Esophagus squamous epithelium (tissue), 5 donors: Measurements from ENCODE around the gene FNDC8. TPM values are rescaled to one million over a fixed set of nuclear protein-coding genes. Genes with fewer than 3 reads are reported as not detected.
"Not testable (repeated sequence)": the region's sequence is repeated elsewhere in the genome, so short reads cannot be mapped to it uniquely, and the experiment has no call there.

Experiments
- DNase-seq: peaks from one replicate; lab custom pipeline; 2025; lab: John Stamatoyannopoulos, UW
- H3K27ac ChIP-seq, 4 donors: fragments of 200-600 bp; sonication (generic); one replicate each; pipeline ENCODE4 v1.5.1; 2016 to 2019; ENCODE audit warnings: mild to moderate bottlenecking in 1 of 4
- H3K27me3 ChIP-seq, 4 donors: fragments of 200-600 bp; sonication (generic); 1 replicate in 3 of 4; 2 replicates in 1 of 4; pipeline versions ENCODE4 v1.5.1 to v1.6.0; 2017 to 2021; ENCODE audit warnings: antibody characterized with exemption in 1 of 4
- H3K36me3 ChIP-seq, 3 donors: fragments of 200-600 bp; sonication (generic); one replicate each; pipeline ENCODE4 v1.5.1; 2016 to 2019
- H3K4me1 ChIP-seq, 3 donors: fragments of 200-600 bp; sonication (generic); one replicate each; pipeline ENCODE4 v1.5.1; 2017 to 2019
- H3K4me3 ChIP-seq, 4 donors: fragments of 200-600 bp; sonication (generic); 1 replicate in 3 of 4; 2 replicates in 1 of 4; pipeline ENCODE4 v1.5.1; 2016 to 2019; ENCODE audit warnings: mild to moderate bottlenecking in 2 of 4, moderate library complexity in 1 of 4
- H3K9me3 ChIP-seq, 3 donors: fragments of 200-600 bp; sonication (generic); one replicate each; pipeline ENCODE4 v1.5.1; 2016 to 2019
- POLR2A ChIP-seq, 4 donors: fragments of 450-650 bp; IDR thresholded peaks; one replicate each; pipeline ENCODE4 v1.6.1; 2017; ENCODE audit warnings: antibody characterized with exemption in 4 of 4, mild to moderate bottlenecking in 4 of 4, moderate library complexity in 3 of 4
- WGBS, 2 donors: methylation state at CpG; one replicate each; pipeline ENCODE4 v1.1.5; 2018; 5-methylcytosine and 5-hydroxymethylcytosine counted together
- intact Hi-C: fragments of 100-400 bp; cut with DNase I; formaldehyde crosslinking; loops from one replicate; pipeline ENCODE4 v1.15.0; 2022
- total RNA-seq, 4 donors: library from RNA; depleted of rRNA; stranded (reverse); fragments of >200 nt; gene quantifications; one replicate each; pipeline ENCODE4 v1.1.0, GENCODE V29; 2016
- TF ChIP-seq, protein P1 (sequence below), 6 experiments: fragments of 450-650 bp in 4 of 6; fragments of 200-600 bp in 2 of 6; sonication (generic) in 2 of 6; IDR thresholded peaks; one replicate each; pipeline ENCODE4 v1.5.1; 2016 to 2019; ENCODE audit warnings: antibody characterized with exemption in 6 of 6, mild to moderate bottlenecking in 4 of 6, moderate library complexity in 4 of 6
- donor health status: DM: yes; HTN: yes; CAD: no.

Gene FNDC8
- total RNA-seq, 4 donors from 2014 or later: not detected

DNA sequence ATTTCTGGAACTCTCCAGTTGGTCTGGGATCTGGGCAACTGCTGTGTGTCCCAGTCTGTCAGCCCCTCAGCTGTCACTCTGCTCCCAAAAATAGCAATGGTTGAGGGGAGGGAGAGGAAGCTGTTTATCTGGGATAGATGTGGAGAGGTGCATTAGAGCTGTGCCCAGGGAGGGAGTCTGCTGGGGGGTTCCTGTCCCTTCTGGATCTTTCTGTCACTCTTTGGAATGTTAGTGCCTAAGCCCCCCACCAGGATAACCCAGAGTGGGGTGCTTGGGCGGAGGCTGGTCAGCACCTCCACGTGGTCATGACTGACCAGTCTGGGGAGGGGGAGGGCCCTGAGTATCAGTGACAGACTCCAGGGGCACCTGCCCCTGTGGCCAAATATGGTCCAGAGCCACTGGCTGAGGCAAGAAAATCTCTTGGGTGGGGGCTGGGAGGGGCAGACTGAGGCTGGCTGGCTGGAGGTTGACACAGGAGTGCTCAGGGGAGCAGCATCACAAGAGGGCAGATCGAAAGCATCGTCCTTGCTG is 26.0 kb downstream of the FNDC8 start, which contains the start of gene UNC45B:
Gene UNC45B, plus strand, starts transcription at position 443 of the 531 bp plus-strand sequence. CDS start 447 bp downstream, outside the sequence.
- no peak within 1 kb of the TSS for H3K27ac ChIP-seq
- no peaks in the 10 kb centered on the region for H3K9me3 ChIP-seq
- TF ChIP-seq, protein P1, sequence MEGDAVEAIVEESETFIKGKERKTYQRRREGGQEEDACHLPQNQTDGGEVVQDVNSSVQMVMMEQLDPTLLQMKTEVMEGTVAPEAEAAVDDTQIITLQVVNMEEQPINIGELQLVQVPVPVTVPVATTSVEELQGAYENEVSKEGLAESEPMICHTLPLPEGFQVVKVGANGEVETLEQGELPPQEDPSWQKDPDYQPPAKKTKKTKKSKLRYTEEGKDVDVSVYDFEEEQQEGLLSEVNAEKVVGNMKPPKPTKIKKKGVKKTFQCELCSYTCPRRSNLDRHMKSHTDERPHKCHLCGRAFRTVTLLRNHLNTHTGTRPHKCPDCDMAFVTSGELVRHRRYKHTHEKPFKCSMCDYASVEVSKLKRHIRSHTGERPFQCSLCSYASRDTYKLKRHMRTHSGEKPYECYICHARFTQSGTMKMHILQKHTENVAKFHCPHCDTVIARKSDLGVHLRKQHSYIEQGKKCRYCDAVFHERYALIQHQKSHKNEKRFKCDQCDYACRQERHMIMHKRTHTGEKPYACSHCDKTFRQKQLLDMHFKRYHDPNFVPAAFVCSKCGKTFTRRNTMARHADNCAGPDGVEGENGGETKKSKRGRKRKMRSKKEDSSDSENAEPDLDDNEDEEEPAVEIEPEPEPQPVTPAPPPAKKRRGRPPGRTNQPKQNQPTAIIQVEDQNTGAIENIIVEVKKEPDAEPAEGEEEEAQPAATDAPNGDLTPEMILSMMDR (IDR thresholded peaks at IDR 0.05): no peak
- TF ChIP-seq POLR2A (IDR thresholded peaks at IDR 0.05): no peak
- H3K4me1 ChIP-seq: peaks cover 0 to 2% (median 0%) of the 10 kb centered on the region in 3 donors
- H3K4me3 ChIP-seq: no peak within 1 kb of the TSS
- 73 to 100% methylated on average over 2 to 3 of the region's 4 CpGs for WGBS, 2 donors
- no peaks in the 10 kb centered on the region for H3K36me3 ChIP-seq
- H3K27me3 ChIP-seq: no peaks in the 10 kb centered on the region
- no peak for DNase-seq
- intact Hi-C loops: loop anchor here (10.0 kb wide), 1 partner anchor 67 kb away; no protein-coding TSS in a partner anchor

DNA sequence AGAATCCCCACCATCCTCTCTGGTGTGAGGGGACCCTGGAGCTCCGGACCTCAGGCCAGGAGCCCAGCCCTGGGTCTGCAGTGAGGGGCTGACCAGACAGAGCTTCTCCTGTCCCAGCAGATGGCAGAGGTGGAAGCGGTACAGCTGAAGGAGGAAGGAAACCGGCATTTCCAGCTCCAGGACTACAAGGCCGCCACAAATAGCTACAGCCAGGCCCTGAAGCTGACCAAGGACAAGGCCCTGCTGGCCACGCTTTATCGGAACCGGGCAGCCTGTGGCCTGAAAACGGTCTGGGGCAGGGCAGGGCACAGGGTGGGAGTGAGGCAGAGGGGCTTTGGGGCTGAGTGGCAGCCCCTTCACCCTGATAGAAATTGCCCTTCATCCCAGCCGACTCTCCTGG is 26.7 kb downstream of the FNDC8 start:
- no peak for TF ChIP-seq POLR2A (IDR thresholded peaks at IDR 0.05)
- TF ChIP-seq, protein P1 (IDR thresholded peaks at IDR 0.05): no peak
- WGBS, 2 donors: no CpG with 5 or more reads among the region's 9 CpGs
- Histone ChIP-seq H3K27ac (no peak overlapping the region), H3K4me1 (no peaks in the 10 kb centered on the region), H3K27me3 (no peaks in the 10 kb centered on the region), H3K4me3 (no peak overlapping the region), H3K36me3 (no peaks in the 10 kb centered on the region), H3K9me3 (no peaks in the 10 kb centered on the region)
- no peak for DNase-seq
- intact Hi-C loops: loop anchor here (10.0 kb wide), 1 partner anchor 67 kb away; no protein-coding TSS in a partner anchor

DNA sequence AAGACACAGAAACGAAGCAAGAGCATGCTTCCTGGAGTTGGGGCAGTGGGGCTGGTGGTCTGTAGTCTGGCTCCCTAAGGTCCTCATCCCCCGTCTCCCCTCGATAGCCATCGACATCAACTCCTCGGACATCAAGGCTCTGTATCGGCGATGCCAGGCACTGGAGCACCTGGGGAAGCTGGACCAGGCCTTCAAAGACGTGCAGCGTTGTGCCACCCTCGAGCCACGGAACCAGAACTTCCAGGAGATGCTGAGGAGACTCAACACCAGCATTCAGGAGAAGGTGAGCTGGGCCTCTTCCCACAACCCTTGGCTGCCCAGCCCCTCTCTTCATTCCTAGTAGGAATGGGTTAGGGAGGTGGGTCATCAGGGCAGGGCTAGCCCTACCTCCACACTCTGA is 28.5 kb downstream of the FNDC8 start:
- Histone ChIP-seq H3K4me3 (no peak overlapping the region), H3K4me1 (no peaks in the 10 kb centered on the region), H3K27me3 (no peaks in the 10 kb centered on the region), H3K9me3 (no peaks in the 10 kb centered on the region), H3K36me3 (no peaks in the 10 kb centered on the region), H3K27ac (no peak overlapping the region)
- no peak for DNase-seq
- TF ChIP-seq POLR2A (IDR thresholded peaks at IDR 0.05): no peak
- TF ChIP-seq, protein P1 (IDR thresholded peaks at IDR 0.05): no peak
- 91 to 93% methylated on average over 8 to 9 of the region's 11 CpGs for WGBS, 2 donors
- intact Hi-C loops: loop anchor here (10.0 kb wide), 1 partner anchor 65 kb away; no protein-coding TSS in a partner anchor

DNA sequence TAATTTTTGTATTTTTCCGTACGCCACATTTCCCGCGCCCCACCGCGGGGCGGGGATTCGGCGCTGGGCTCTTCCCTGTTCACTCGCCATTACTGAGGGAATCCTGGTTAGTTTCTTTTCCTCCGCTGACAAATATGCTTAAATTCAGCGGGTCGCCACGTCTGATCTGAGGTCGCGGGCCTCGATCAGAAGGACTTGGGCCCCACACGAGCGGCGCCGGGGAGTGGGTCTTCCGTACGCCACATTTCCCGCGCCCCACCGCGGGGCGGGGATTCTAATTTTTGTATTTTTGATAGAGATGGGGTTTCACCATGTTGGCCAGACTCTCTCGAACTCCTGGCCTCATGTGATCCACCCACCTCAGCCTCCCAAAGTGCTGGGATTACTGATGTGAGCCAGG is 29.7 kb downstream of the FNDC8 start:
- 94% methylated on average over 29 of the region's 29 CpGs for WGBS, 2 donors

DNA sequence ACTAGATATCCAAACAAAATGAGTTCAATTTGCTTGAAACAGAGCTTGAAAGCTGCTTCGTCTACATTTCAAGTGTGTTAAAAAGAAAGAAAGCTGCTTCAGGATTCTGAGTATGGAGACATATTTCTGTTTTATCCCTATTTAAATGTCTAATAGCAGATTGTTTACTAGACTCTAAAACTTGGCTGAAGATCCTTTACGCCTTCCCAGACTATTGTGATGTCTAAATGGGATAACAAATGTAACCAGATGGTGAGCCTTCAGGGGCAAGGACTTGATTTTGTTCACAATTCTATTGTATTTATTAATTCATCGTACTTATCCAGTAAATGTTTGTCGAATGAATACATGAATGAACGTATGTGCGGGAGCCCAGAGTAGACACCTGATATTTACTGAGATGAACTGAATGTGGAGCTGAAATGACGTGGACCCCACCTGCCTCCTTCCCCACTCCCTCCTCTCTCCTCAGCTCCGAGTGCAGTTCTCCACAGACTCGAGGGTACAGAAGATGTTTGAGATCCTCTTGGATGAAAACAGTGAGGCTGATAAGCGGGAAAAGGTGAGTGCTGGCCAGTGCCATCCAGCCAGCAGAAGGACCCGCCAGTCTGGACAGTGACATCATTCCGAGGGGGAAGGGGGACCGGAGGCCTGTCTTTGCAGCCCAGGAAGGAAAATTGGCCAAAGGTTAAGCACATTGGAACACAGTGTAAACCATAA is 31.2 kb downstream of the FNDC8 start:
- Histone ChIP-seq H3K36me3 (no peaks in the 10 kb centered on the region), H3K27ac (no peak overlapping the region), H3K27me3 (peaks cover 0 to 6% (median 0%) of the 10 kb centered on the region in 4 donors), H3K4me1 (no peaks in the 10 kb centered on the region), H3K4me3 (no peak overlapping the region), H3K9me3 (no peaks in the 10 kb centered on the region)
- intact Hi-C loops: no loop called here
- WGBS, 2 donors: 50 to 58% methylated on average over 13 of the region's 13 CpGs
- TF ChIP-seq POLR2A (IDR thresholded peaks at IDR 0.05): no peak
- TF ChIP-seq, protein P1 (IDR thresholded peaks at IDR 0.05): no peak
- DNase-seq: no peak

More for the DNA sequence above, 29.7 kb downstream of the FNDC8 start:
- H3K27me3 ChIP-seq, intact Hi-C loops, H3K4me3 ChIP-seq, H3K4me1 ChIP-seq, DNase-seq, H3K36me3 ChIP-seq, H3K27ac ChIP-seq, H3K9me3 ChIP-seq: not testable (repeated sequence)
